GM23338 (cell line): ENCODE measurements around the gene DAPK1.

Experiments used
- CTCF ChIP-seq, 2 experiments: fragments of 200-600 bp in 1 of 2; sonication (generic) in 1 of 2; conservative IDR thresholded peaks; 2 replicates each; pipeline versions ENCODE4 v1.5.1 to v1.6.1; 2016 to 2017; ENCODE audit warnings: antibody characterized with exemption in 2 of 2, low read depth in 2 of 2, mild to moderate bottlenecking in 2 of 2, moderate library complexity in 1 of 2
- ETS1 ChIP-seq: IDR thresholded peaks from 2 replicates; pipeline ENCODE4 v1.6.1; 2016; ENCODE audit warnings: antibody characterized with exemption
- EZH2phosphoT487 ChIP-seq: fragments of 200-600 bp; sonication (generic); IDR thresholded peaks from one replicate; pipeline ENCODE4 v1.8.1; 2018; ENCODE audit warnings: antibody characterized with exemption; ENCODE audit not compliant: unreplicated experiment

- no peak for TF ChIP-seq ETS1
- no peak for TF ChIP-seq CTCF (conservative IDR thresholded peaks at IDR 0.05; ENCODE audit: low read depth in 2 of 2)
- no peak for TF ChIP-seq EZH2phosphoT487
These were observed 71.4 kb downstream of the DAPK1 start for GRCh38 chr9:87569008-87569509.
